Activated CD8-positive, alpha-beta memory T cell treated with anti-CD3 and anti-CD28 coated beads for 4 hours (primary cell): Measurements from ENCODE around the gene SLC13A1.
"Not testable (repeated sequence)": the region's sequence is repeated elsewhere in the genome, so short reads cannot be mapped to it uniquely, and the experiment has no call there.

ENCODE experiments used
- DNase-seq, 2 donors: peaks; one replicate each; pipeline ENCODE4 v3.0.0-alpha.2; 2020; ENCODE audit warnings: low read depth in 2 of 2

SLC13A1 gene, protein sequence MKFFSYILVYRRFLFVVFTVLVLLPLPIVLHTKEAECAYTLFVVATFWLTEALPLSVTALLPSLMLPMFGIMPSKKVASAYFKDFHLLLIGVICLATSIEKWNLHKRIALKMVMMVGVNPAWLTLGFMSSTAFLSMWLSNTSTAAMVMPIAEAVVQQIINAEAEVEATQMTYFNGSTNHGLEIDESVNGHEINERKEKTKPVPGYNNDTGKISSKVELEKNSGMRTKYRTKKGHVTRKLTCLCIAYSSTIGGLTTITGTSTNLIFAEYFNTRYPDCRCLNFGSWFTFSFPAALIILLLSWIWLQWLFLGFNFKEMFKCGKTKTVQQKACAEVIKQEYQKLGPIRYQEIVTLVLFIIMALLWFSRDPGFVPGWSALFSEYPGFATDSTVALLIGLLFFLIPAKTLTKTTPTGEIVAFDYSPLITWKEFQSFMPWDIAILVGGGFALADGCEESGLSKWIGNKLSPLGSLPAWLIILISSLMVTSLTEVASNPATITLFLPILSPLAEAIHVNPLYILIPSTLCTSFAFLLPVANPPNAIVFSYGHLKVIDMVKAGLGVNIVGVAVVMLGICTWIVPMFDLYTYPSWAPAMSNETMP

GRCh38 chr7:123199883-123200282 is at the start of gene SLC13A1:
TSS of gene SLC13A1 (minus strand) at chr7:123199969. CDS start at chr7:123199946, 23 bp downstream.
- no peak for DNase-seq

DNA sequence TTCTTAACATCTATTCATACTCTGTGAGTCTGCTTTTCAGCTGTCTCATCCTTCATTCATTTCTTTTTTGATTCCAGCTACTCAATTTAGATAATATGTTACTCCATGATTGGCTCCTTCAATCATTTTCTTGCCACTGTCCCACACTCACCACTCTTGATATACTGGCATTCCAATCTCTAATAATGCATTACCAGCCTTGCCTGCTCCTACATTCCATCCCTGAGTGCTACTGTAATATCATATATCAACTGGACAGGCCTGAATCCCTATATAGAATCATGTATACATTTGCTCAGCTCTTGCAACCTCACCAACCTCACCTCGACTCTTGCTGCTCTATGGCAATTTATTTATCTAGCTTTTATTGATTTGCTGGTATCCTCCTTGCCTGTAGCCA is 45.0 kb upstream of the SLC13A1 start:
- no peak for DNase-seq

GRCh38 chr7:123242467-123243092 is 42.8 kb upstream of the SLC13A1 start:
- DNase-seq = no peak

DNA sequence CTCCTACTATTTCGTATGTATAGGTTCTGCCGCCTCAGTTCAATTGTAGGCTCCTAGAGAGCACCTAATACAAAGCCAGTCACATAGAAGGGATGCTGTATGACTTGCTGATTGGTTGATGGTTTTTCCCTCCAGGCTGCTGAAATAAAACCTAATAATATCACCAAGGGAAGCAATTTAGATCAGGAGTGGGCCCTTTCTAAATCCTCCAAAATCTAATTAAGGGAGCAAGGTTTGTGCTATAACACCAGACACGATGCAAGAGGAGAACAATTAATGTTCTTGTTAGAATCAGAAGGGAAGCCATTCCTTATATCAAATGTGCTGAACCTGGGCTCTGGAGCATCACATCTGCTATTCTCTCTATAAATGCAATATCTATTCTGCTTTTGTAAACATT is 42.0 kb upstream of the SLC13A1 start:
- DNase-seq = no peak

- no peak for DNase-seq
Measured at GRCh38 chr7:123231021-123232000, 31.5 kb upstream of the SLC13A1 start.

- DNase-seq = no peak
Measured at GRCh38 chr7:123230603-123231002, 30.8 kb upstream of the SLC13A1 start.

GRCh38 chr7:123230147-123230546 is 30.4 kb upstream of the SLC13A1 start:
- no peak for DNase-seq

DNA sequence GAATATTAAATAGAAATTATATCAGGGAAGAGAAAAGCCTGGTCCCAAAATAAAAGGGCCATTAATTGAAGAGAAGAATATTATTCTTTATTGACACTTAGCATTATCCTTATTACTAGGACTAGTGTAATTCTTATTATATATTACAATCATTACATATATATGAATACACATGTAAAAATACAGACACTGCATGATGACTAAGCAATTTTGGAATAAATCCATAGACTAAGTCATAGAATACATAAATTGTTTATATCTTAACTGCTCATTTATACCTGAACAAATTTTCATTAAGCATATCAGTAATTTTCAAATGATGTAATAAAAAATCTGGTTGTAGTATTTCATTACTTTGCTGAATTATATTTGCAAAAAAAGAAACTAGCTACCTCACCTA is 29.7 kb upstream of the SLC13A1 start:
- no peak for DNase-seq

- DNase-seq = not testable (repeated sequence)
Measured at GRCh38 chr7:123227666-123228065, 27.9 kb upstream of the SLC13A1 start.

- no peak for DNase-seq
Measured at GRCh38 chr7:123220396-123220795, 20.6 kb upstream of the SLC13A1 start.

GRCh38 chr7:123218866-123219265 is 19.1 kb upstream of the SLC13A1 start:
- DNase-seq = no peak

DNA sequence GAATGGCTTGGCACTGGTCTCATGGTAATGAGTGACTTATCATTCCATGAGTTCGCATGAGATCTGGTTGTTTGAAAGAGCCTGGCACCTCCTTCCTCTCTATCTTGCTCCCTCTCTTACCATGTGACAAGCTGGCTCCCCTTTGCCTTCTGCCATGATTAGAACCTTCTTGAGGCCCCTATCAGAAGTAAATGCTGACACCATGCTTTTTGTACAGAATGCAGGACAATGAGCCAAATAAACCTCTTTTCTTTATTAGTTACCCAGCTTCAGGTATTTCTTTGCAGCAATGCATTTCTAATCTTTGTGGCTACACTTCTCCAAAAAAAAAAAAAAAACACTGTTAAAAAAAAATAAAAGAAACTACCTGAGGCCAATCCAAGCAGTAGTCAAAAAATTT is 17.1 kb upstream of the SLC13A1 start:
- no peak for DNase-seq

- no peak for DNase-seq
Measured at GRCh38 chr7:123215350-123215749, 15.6 kb upstream of the SLC13A1 start.

GRCh38 chr7:123211545-123211944 is 11.8 kb upstream of the SLC13A1 start:
- DNase-seq = no peak

GRCh38 chr7:123210986-123211385 is 11.2 kb upstream of the SLC13A1 start:
- no peak for DNase-seq

- DNase-seq = no peak
Measured at GRCh38 chr7:123209786-123210185, 10.0 kb upstream of the SLC13A1 start.

DNA sequence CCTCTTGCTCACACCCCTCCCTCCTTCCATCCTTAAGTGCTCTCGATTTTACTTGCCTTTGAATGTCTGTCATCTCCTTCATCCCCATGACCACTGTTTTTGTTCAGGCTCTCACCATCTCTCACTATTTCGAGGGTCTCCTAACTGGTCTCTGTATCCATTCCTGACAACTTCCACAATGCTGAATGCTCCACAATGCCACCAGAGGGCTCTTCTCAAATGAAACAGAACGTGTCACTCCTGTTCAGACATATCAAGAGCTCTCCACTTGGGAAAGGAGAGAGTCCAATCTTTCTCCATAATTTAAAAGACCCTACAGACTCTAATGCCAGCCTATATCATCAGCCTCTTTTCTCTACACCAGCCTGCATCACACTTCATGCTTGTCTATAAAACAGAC is 9.0 kb upstream of the SLC13A1 start:
- no peak for DNase-seq

GRCh38 chr7:123204206-123204835 is 4.6 kb upstream of the SLC13A1 start:
- DNase-seq = no peak

- DNase-seq = no peak
Measured at GRCh38 chr7:123201901-123202300, 2.1 kb upstream of the SLC13A1 start.

DNA sequence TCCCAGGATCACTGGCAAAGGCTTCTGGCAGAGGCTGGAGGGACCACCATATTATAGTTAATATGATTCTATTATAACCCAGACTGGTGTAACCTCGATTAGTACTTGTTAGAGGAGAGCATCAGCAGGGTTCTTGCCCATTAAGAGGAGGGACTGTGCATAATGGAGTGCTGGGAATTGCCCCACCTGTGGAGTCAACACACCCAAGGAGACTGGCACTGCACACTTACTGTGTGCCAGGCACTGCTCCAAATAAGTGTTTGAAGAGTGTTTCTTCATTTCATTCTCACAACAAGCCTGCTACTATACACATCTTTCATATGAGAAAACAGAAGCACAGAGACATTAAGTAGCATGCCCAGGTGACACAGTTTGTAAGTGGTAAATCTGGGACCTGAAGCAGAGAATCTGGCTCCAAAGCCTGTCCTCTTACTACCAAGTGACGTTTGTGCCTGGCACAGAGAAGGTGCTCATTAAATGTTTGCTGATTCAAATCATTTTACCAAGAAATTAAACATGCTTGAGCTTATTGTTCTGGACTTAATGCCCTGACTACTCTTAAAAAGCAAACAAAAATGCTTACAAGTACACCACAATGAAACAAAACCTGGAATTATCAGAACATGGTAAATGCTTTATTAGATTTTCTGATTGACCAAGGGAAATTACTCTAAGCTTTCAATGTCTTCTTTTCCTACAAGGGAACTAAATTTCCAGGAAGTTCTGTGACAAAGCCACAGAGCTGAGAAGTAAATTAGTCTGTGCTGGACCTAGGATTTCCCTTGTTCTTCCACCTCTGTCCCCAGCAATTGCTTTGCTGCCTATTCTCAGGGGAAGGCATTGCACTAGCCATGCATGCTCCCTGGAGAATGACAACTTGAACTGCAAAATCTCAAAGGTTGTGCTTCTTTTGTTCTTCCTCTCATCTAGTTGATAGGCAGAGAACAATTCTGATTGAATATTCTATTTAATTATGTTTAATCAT is 809 bp downstream of the SLC13A1 start:
- DNase-seq = no peak
